Right cardiac atrium (tissue), 5 donors: Measurements from ENCODE around the gene NIT1. TPM values are rescaled to one million over a fixed set of nuclear protein-coding genes. Genes with fewer than 3 reads are reported as not detected.
A peak's percentile ranks its signal among the peaks of the same experiment; 100 is the strongest.

Source experiments
- ATAC-seq, 2 donors: fragments of 200-7000 bp; cut with Tn5 transposase; one replicate each; pipeline versions ENCODE4 v1.8.0 to v1.9.1; 2020; ENCODE audit warnings: moderate library complexity in 2 of 2, mild to moderate bottlenecking in 1 of 2
- DNase-seq, 3 donors: peaks; one replicate each; pipeline ENCODE4 v3.0.0-alpha.2; 2020
- H3K27ac ChIP-seq: one replicate; pipeline ENCODE4 v1.5.1; 2013; ENCODE audit warnings: mild to moderate bottlenecking, low read length, control low read depth, moderate library complexity
- H3K27me3 ChIP-seq: one replicate; pipeline ENCODE4 v1.6.1; 2013; ENCODE audit not compliant: control insufficient read depth, insufficient read depth
- H3K4me1 ChIP-seq: one replicate; pipeline ENCODE4 v1.6.1; 2013; ENCODE audit warnings: low read length; ENCODE audit not compliant: control insufficient read depth, insufficient read depth
- H3K4me3 ChIP-seq: one replicate; pipeline ENCODE4 v1.5.1; 2013; ENCODE audit warnings: low read length, control low read depth
- H3K9me3 ChIP-seq: one replicate; pipeline ENCODE4 v1.6.1; 2013; ENCODE audit warnings: low read length; ENCODE audit not compliant: control insufficient read depth
- WGBS: extraction: QIAGEN DNeasy Blood & Tissue Kit; methylation state at CpG from one replicate; pipeline ENCODE4 v1.1.7; 2013; 5-methylcytosine and 5-hydroxymethylcytosine counted together
- intact Hi-C, 4 donors: fragments of 100-400 bp; cut with DNase I; formaldehyde crosslinking; loops; one replicate each; pipeline versions ENCODE4 v1.11.0 to v1.14.0; 2022 to 2023
- polyA plus RNA-seq: library from polyadenylated mRNA; stranded (reverse); fragments of 200-250 nt; gene quantifications from one replicate; pipeline ENCODE4 v1.2.3, GENCODE V29; 2013
- total RNA-seq, 4 donors: library from RNA; stranded (reverse); fragmentation: NEBNext Ultra II Directional; extraction: Animal tissue kit (Norgen Biotek cat#: 25700); gene quantifications; one replicate each; pipeline ENCODE4 v1.2.1, GENCODE V29; 2021
- donor health status: healthy with polysubstance abuse.
- donor health status: DM: no; HTN: yes; CAD: no.
- donor health status: DM: no; HTN: no; CAD: no.
- donor health status: DM: no; HTN: yes; CAD: no; lungs with severe emphysema.
- donor health status: DM: yes; HTN: yes; CAD: no.

Gene NIT1
- total and polyA plus RNA-seq, 5 donors = 28.0 to 33.5 (median 29.7) TPM

GRCh38 chr1:161095230-161095629, 22.7 kb upstream of the NIT1 start:
- Histone ChIP-seq H3K4me3 (no peak overlapping the region), H3K4me1 (peaks cover 5% of the 10 kb centered on the region), H3K27me3 (no peaks in the 10 kb centered on the region), H3K9me3 (no peaks in the 10 kb centered on the region), H3K27ac (no peak overlapping the region)
- WGBS = 95% methylated on average over 6 of the region's 6 CpGs
- DNase-seq (no peak), ATAC-seq (no peak)
- intact Hi-C loops = loop anchor here in 3 of 4 donors (5.0 to 10.0 kb wide), 4 partner anchors 48 to 260 kb away; partner anchors contain the start of gene USF1 (in 1 of the 3)

- Histone ChIP-seq H3K9me3 (no peaks in the 10 kb centered on the region), H3K27ac (no peak overlapping the region), H3K27me3 (no peaks in the 10 kb centered on the region), H3K4me3 (no peak overlapping the region), H3K4me1 (peaks cover 5% of the 10 kb centered on the region)
- intact Hi-C loops = loop anchor here in 3 of 4 donors (5.0 to 10.0 kb wide), 4 partner anchors 49 to 261 kb away; partner anchors contain the start of gene USF1 (in 1 of the 3)
- 92% methylated on average over 2 of the region's 2 CpGs for WGBS
- DNase-seq = no peak
- no peak for ATAC-seq
These were observed 21.9 kb upstream of the NIT1 start for GRCh38 chr1:161096015-161096414.

GRCh38 chr1:161096530-161096929, 21.4 kb upstream of the NIT1 start:
- ATAC-seq (peak; percentile 58 to 59), DNase-seq (peak; percentile 70 to 76 (median 74))
- Histone ChIP-seq H3K27me3 (no peaks in the 10 kb centered on the region), H3K4me3 (no peak overlapping the region), H3K27ac (no peak overlapping the region), H3K9me3 (no peaks in the 10 kb centered on the region), H3K4me1 (peaks cover 5% of the 10 kb centered on the region)
- WGBS = 33% methylated on average over 1 of the region's 1 CpG
- intact Hi-C loops = loop anchor here in 3 of 4 donors (5.0 to 10.0 kb wide), 4 partner anchors 49 to 262 kb away; partner anchors contain the start of gene USF1 (in 1 of the 3)

- Histone ChIP-seq H3K9me3 (no peaks in the 10 kb centered on the region), H3K4me1 (peaks cover 5% of the 10 kb centered on the region), H3K27me3 (no peaks in the 10 kb centered on the region), H3K4me3 (peak within 1 kb of the TSS; percentile 38), H3K27ac (no peak within 1 kb of the TSS)
- peak; percentile 78 to 81 for ATAC-seq
- 13% methylated on average over 71 of the region's 71 CpGs for WGBS
- intact Hi-C loops = loop anchor here in 3 of 4 donors (2.0 to 10.0 kb wide), 5 partner anchors 51 to 264 kb away; partner anchors contain the start of gene USF1 (in 1 of the 3)
- DNase-seq = peak; percentile 73 to 89 (median 88)
These were observed 19.5 kb upstream of the NIT1 start, which contains the start of gene KLHDC9 for GRCh38 chr1:161098210-161099068. KLHDC9 (plus strand) TSS chr1:161098361; CDS start chr1:161098536, 175 bp downstream.

- Histone ChIP-seq H3K4me3 (no peak overlapping the region), H3K27ac (no peak overlapping the region), H3K27me3 (no peaks in the 10 kb centered on the region), H3K9me3 (no peaks in the 10 kb centered on the region), H3K4me1 (peaks cover 5% of the 10 kb centered on the region)
- intact Hi-C loops = loop anchor here in 3 of 4 donors (2.0 to 10.0 kb wide), 5 partner anchors 52 to 264 kb away; partner anchors contain the start of gene USF1 (in 1 of the 3)
- 76% methylated on average over 9 of the region's 9 CpGs for WGBS
- DNase-seq (no peak), ATAC-seq (peak in 1 of 2 donors; percentile 3)
These were observed 18.7 kb upstream of the NIT1 start for GRCh38 chr1:161099090-161099802.

- Histone ChIP-seq H3K27me3 (no peaks in the 10 kb centered on the region), H3K4me1 (peaks cover 5% of the 10 kb centered on the region), H3K4me3 (no peak overlapping the region), H3K27ac (no peak overlapping the region), H3K9me3 (no peaks in the 10 kb centered on the region)
- no peak for ATAC-seq
- intact Hi-C loops = no loop called here
- 34% methylated on average over 2 of the region's 2 CpGs for WGBS
- DNase-seq = peak in 1 of 3 donors; percentile 71
These were observed 17.3 kb upstream of the NIT1 start for GRCh38 chr1:161100556-161100955.

- Histone ChIP-seq H3K27me3 (no peaks in the 10 kb centered on the region), H3K4me3 (no peak overlapping the region), H3K27ac (no peak overlapping the region), H3K9me3 (no peaks in the 10 kb centered on the region), H3K4me1 (no peaks in the 10 kb centered on the region)
- DNase-seq (no peak), ATAC-seq (no peak)
- 94% methylated on average over 1 of the region's 1 CpG for WGBS
- intact Hi-C loops = no loop called here
These were observed 11.5 kb upstream of the NIT1 start for GRCh38 chr1:161106431-161106830.

- ATAC-seq (no peak), DNase-seq (no peak)
These were observed 6.8 kb upstream of the NIT1 start for GRCh38 chr1:161111117-161111516.

GRCh38 chr1:161111527-161111926, 6.4 kb upstream of the NIT1 start:
- no peak for ATAC-seq
- intact Hi-C loops = no loop called here

More at GRCh38 chr1:161111117-161111516, 6.8 kb upstream of the NIT1 start:
- no peak overlapping the region for H3K4me3 ChIP-seq
- H3K9me3 ChIP-seq = no peaks in the 10 kb centered on the region
- intact Hi-C loops = no loop called here
- no peaks in the 10 kb centered on the region for H3K27me3 ChIP-seq
- peaks cover 7% of the 10 kb centered on the region for H3K4me1 ChIP-seq
- WGBS = 91% methylated on average over 3 of the region's 3 CpGs
- H3K27ac ChIP-seq = no peak overlapping the region

GRCh38 chr1:161113915-161114314, 4.0 kb upstream of the NIT1 start:
- Histone ChIP-seq H3K9me3 (no peaks in the 10 kb centered on the region), H3K27ac (no peak overlapping the region), H3K4me1 (peaks cover 11% of the 10 kb centered on the region), H3K27me3 (no peaks in the 10 kb centered on the region), H3K4me3 (no peak overlapping the region)
- DNase-seq (no peak), ATAC-seq (no peak)
- intact Hi-C loops = no loop called here
- 67% methylated on average over 1 of the region's 1 CpG for WGBS

More at GRCh38 chr1:161111527-161111926, 6.4 kb upstream of the NIT1 start:
- Histone ChIP-seq H3K9me3 (no peaks in the 10 kb centered on the region), H3K27ac (no peak overlapping the region), H3K27me3 (no peaks in the 10 kb centered on the region), H3K4me1 (peaks cover 7% of the 10 kb centered on the region), H3K4me3 (no peak overlapping the region)
- WGBS = 66% methylated on average over 2 of the region's 2 CpGs
- no peak for DNase-seq
